Naive thymus-derived CD8-positive, alpha-beta T cell (primary cell): ENCODE measurements around the gene SLC5A2. TPM values are rescaled to one million over a fixed set of nuclear protein-coding genes. Genes with fewer than 3 reads are reported as not detected.
"Not testable (repeated sequence)": the region's sequence is repeated elsewhere in the genome, so short reads cannot be mapped to it uniquely, and the experiment has no call there.

ENCODE experiments used
- ATAC-seq, 2 donors: fragments of 150-1000 bp; cut with Tn5 transposase in 1 of 2; sonication (Bioruptor Pico), chemical (Tn5 transposase) in 1 of 2; 1 replicate in 1 of 2; 2 replicates in 1 of 2; pipeline ENCODE4 v1.10.0; 2021; ENCODE audit warnings: mild to moderate bottlenecking in 2 of 2, moderate library complexity in 2 of 2
- POLR2A ChIA-PET: fragments of 350-600 bp; sonication (Branson Sonifier 250); formaldehyde crosslinking; loops from one replicate; lab custom pipeline; 2021; ENCODE audit warnings: antibody characterized with exemption; lab: Charles Lee
- DNase-seq, 10 donors: peaks; one replicate each; pipeline versions ENCODE4 v3.0.0 to v3.0.0-alpha.2; 2020 to 2022
- H3K27ac Mint-ChIP-seq, 10 donors: one replicate each; pipeline ENCODE4 v1.8.0; 2020 to 2022; ENCODE audit warnings: mild to moderate bottlenecking in 10 of 10, mixed read lengths in 10 of 10, moderate library complexity in 4 of 10, inconsistent platforms in 1 of 10
- H3K27me3 Mint-ChIP-seq, 5 donors: one replicate each; pipeline ENCODE4 v1.8.0; 2021 to 2022; ENCODE audit warnings: mixed read lengths in 5 of 5
- H3K36me3 Mint-ChIP-seq, 3 donors: one replicate each; pipeline ENCODE4 v1.8.0; 2020 to 2022; ENCODE audit warnings: mixed read lengths in 3 of 3, mild to moderate bottlenecking in 2 of 3, inconsistent platforms in 1 of 3
- H3K4me1 Mint-ChIP-seq, 4 donors: one replicate each; pipeline ENCODE4 v1.8.0; 2021 to 2022; ENCODE audit warnings: mixed read lengths in 4 of 4
- H3K4me3 Mint-ChIP-seq, 10 donors: one replicate each; pipeline ENCODE4 v1.8.0; 2020 to 2022; ENCODE audit warnings: mild to moderate bottlenecking in 10 of 10, mixed read lengths in 10 of 10, moderate library complexity in 6 of 10, inconsistent platforms in 1 of 10
- H3K9me3 Mint-ChIP-seq, 9 donors: one replicate each; pipeline ENCODE4 v1.8.0; 2020 to 2022; ENCODE audit warnings: mixed read lengths in 9 of 9, mild to moderate bottlenecking in 3 of 9, inconsistent platforms in 1 of 9, moderate library complexity in 1 of 9
- polyA plus RNA-seq, 3 donors: library from polyadenylated mRNA; unstranded; fragments of 300-500 nt; fragmentation: Illumina TruSeq; gene quantifications; one replicate each; pipeline ENCODE4 v1.2.3, GENCODE V29; 2021
- total RNA-seq, 8 experiments: library from RNA in 2 of 8; stranded (reverse) in 2 of 8; gene quantifications; one replicate each; pipeline ENCODE4 v1.2.3 and lab custom pipeline; 2021 to 2026

SLC5A2 gene
- total RNA-seq (1 to 10 TPM; 3.5 to 4.7 TPM), polyA plus RNA-seq (1 to 10 TPM; 2.3 to 2.5 (median 2.5) TPM), total RNA-seq (lab: John Stamatoyannopoulos, UW) (0.08 to 3.1 (median 2.9) reads per million in 6 experiments)

GRCh38 chr16:31483081-31483480 lies at the start of gene SLC5A2:
TSS of gene SLC5A2 (plus strand) at chr16:31483123. CDS start at chr16:31483137, 14 bp downstream.
- ATAC-seq, result no peak
- POLR2A ChIA-PET, result interaction anchor here (0.6 kb wide), 1 partner anchor 11 kb away, joined by 4 read pairs; no protein-coding TSS in a partner anchor

GRCh38 chr16:31435341-31436220 lies 47.3 kb upstream of the SLC5A2 start:
- no peak overlapping the region for H3K4me3 Mint-ChIP-seq
- peaks cover 0 to 14% (median 3%) of the 10 kb centered on the region in 4 donors for H3K4me1 Mint-ChIP-seq
- H3K27me3 Mint-ChIP-seq, result no peaks in the 10 kb centered on the region
- no peaks in the 10 kb centered on the region for H3K36me3 Mint-ChIP-seq
- DNase-seq, result no peak
- H3K9me3 Mint-ChIP-seq, result no peaks in the 10 kb centered on the region
- ATAC-seq, result no peak
- POLR2A ChIA-PET, result no interaction called here
- H3K27ac Mint-ChIP-seq, result no peak overlapping the region

More at GRCh38 chr16:31483081-31483480, at the start of gene SLC5A2:
- peak within 1 kb of the TSS in 1 of 10 donors; percentile 15 for H3K4me3 Mint-ChIP-seq
- no peaks in the 10 kb centered on the region for H3K9me3 Mint-ChIP-seq
- H3K4me1 Mint-ChIP-seq, result peaks cover 5 to 24% (median 16%) of the 10 kb centered on the region in 4 donors
- no peaks in the 10 kb centered on the region for H3K27me3 Mint-ChIP-seq
- DNase-seq, result no peak
- no peaks in the 10 kb centered on the region for H3K36me3 Mint-ChIP-seq
- peak within 1 kb of the TSS in 2 of 10 donors; percentile 14 to 38 for H3K27ac Mint-ChIP-seq

- no peaks in the 10 kb centered on the region for H3K27me3 Mint-ChIP-seq
- DNase-seq (no peak), ATAC-seq (no peak)
- no peak overlapping the region for H3K4me3 Mint-ChIP-seq
- peaks cover 0 to 11% (median 4%) of the 10 kb centered on the region in 4 donors for H3K4me1 Mint-ChIP-seq
- H3K27ac Mint-ChIP-seq, result no peak overlapping the region
- no peaks in the 10 kb centered on the region for H3K36me3 Mint-ChIP-seq
- POLR2A ChIA-PET, result no interaction called here
- H3K9me3 Mint-ChIP-seq, result no peaks in the 10 kb centered on the region
These were observed 46.5 kb upstream of the SLC5A2 start for GRCh38 chr16:31436221-31437045.

- ATAC-seq, result no peak
- no peak for DNase-seq
- Mint-ChIP-seq H3K4me1 (peaks cover 8 to 15% (median 12%) of the 10 kb centered on the region in 4 donors), H3K27me3 (no peaks in the 10 kb centered on the region), H3K36me3 (no peaks in the 10 kb centered on the region), H3K27ac (no peak overlapping the region), H3K9me3 (no peaks in the 10 kb centered on the region), H3K4me3 (no peak overlapping the region)
- POLR2A ChIA-PET, result no interaction called here
These were observed 44.5 kb upstream of the SLC5A2 start for GRCh38 chr16:31438414-31438813.

- ATAC-seq, H3K36me3 Mint-ChIP-seq, DNase-seq, H3K27ac Mint-ChIP-seq, H3K27me3 Mint-ChIP-seq, H3K9me3 Mint-ChIP-seq, POLR2A ChIA-PET, H3K4me3 Mint-ChIP-seq: not testable (repeated sequence)
- peaks cover 8 to 15% (median 11%) of the 10 kb centered on the region in 4 donors for H3K4me1 Mint-ChIP-seq
These were observed 43.9 kb upstream of the SLC5A2 start for GRCh38 chr16:31439023-31439422.

GRCh38 chr16:31439519-31439918 lies 43.4 kb upstream of the SLC5A2 start:
- H3K36me3 Mint-ChIP-seq, result no peaks in the 10 kb centered on the region
- no peak for DNase-seq
- no peak overlapping the region for H3K4me3 Mint-ChIP-seq
- no peak for ATAC-seq
- no peak overlapping the region for H3K27ac Mint-ChIP-seq
- H3K4me1 Mint-ChIP-seq, result peaks cover 8 to 15% (median 11%) of the 10 kb centered on the region in 4 donors
- H3K9me3 Mint-ChIP-seq, result no peaks in the 10 kb centered on the region
- POLR2A ChIA-PET, result interaction anchor here (1.0 kb wide), 1 partner anchor 16 kb away, joined by 3 read pairs; no protein-coding TSS in a partner anchor
- no peaks in the 10 kb centered on the region for H3K27me3 Mint-ChIP-seq

GRCh38 chr16:31440516-31441184 lies 42.3 kb upstream of the SLC5A2 start:
- POLR2A ChIA-PET, result interaction anchor here (2.4 kb wide), 1 partner anchor 260 kb away, joined by 7 read pairs; the partner anchor contains the start of gene FUS
- H3K4me3 Mint-ChIP-seq, result peak overlapping the region in 3 of 10 donors; percentile 15 to 86 (median 47)
- no peak for DNase-seq
- H3K9me3 Mint-ChIP-seq, result no peaks in the 10 kb centered on the region
- peaks cover 8 to 15% (median 11%) of the 10 kb centered on the region in 4 donors for H3K4me1 Mint-ChIP-seq
- no peak overlapping the region for H3K27ac Mint-ChIP-seq
- no peak for ATAC-seq
- H3K36me3 Mint-ChIP-seq, result no peaks in the 10 kb centered on the region
- no peaks in the 10 kb centered on the region for H3K27me3 Mint-ChIP-seq

GRCh38 chr16:31441956-31442355 lies 41.0 kb upstream of the SLC5A2 start:
- DNase-seq, result no peak
- H3K9me3 Mint-ChIP-seq, result no peaks in the 10 kb centered on the region

GRCh38 chr16:31445931-31446330 lies 37.0 kb upstream of the SLC5A2 start:
- POLR2A ChIA-PET, result interaction anchor here (0.7 kb wide), 1 partner anchor 265 kb away, joined by 3 read pairs; no protein-coding TSS in a partner anchor
- H3K27ac Mint-ChIP-seq, result peak overlapping the region in 2 of 10 donors; percentile 46 to 47

More at GRCh38 chr16:31441956-31442355, 41.0 kb upstream of the SLC5A2 start:
- Mint-ChIP-seq H3K4me1 (peaks cover 11 to 15% (median 12%) of the 10 kb centered on the region in 4 donors), H3K4me3 (peak overlapping the region; percentile 69 to 96 (median 84)), H3K27me3 (no peaks in the 10 kb centered on the region), H3K27ac (peak overlapping the region in 5 of 10 donors; percentile 28 to 67 (median 40)), H3K36me3 (no peaks in the 10 kb centered on the region)
- ATAC-seq, result no peak
- POLR2A ChIA-PET, result interaction anchor here (0.7 to 2.4 kb wide), 8 partner anchors 10 to 428 kb away, joined by 3 to 7 read pairs (median 3); partner anchors contain the start of genes ARMC5, FUS, KAT8 and PYCARD

GRCh38 chr16:31451201-31451600 lies 31.7 kb upstream of the SLC5A2 start:
- Mint-ChIP-seq H3K4me1 (peaks cover 12 to 41% (median 28%) of the 10 kb centered on the region in 4 donors), H3K36me3 (no peaks in the 10 kb centered on the region), H3K9me3 (no peaks in the 10 kb centered on the region), H3K4me3 (no peak overlapping the region), H3K27me3 (no peaks in the 10 kb centered on the region), H3K27ac (peak overlapping the region in 4 of 10 donors; percentile 44 to 87 (median 82))
- POLR2A ChIA-PET, result interaction anchor here (0.6 kb wide), 2 partner anchors 162 to 212 kb away, joined by 3 read pairs; no protein-coding TSS in a partner anchor
- DNase-seq (no peak), ATAC-seq (no peak)

More at GRCh38 chr16:31445931-31446330, 37.0 kb upstream of the SLC5A2 start:
- H3K36me3 Mint-ChIP-seq, H3K4me3 Mint-ChIP-seq, H3K9me3 Mint-ChIP-seq, ATAC-seq, H3K27me3 Mint-ChIP-seq, DNase-seq: not testable (repeated sequence)
- H3K4me1 Mint-ChIP-seq, result peaks cover 4 to 15% (median 11%) of the 10 kb centered on the region in 4 donors

- H3K4me1 Mint-ChIP-seq, result peaks cover 12 to 46% (median 31%) of the 10 kb centered on the region in 4 donors
- ATAC-seq, result no peak
- DNase-seq, result no peak
- no peaks in the 10 kb centered on the region for H3K36me3 Mint-ChIP-seq
- H3K27ac Mint-ChIP-seq, result peak overlapping the region in 6 of 10 donors; percentile 40 to 88 (median 82)
- POLR2A ChIA-PET, result interaction anchor here (0.6 kb wide), 2 partner anchors 162 to 213 kb away, joined by 3 read pairs; no protein-coding TSS in a partner anchor
- peak overlapping the region in 1 of 10 donors; percentile 28 for H3K4me3 Mint-ChIP-seq
- no peaks in the 10 kb centered on the region for H3K9me3 Mint-ChIP-seq
- H3K27me3 Mint-ChIP-seq, result no peaks in the 10 kb centered on the region
These were observed 31.1 kb upstream of the SLC5A2 start for GRCh38 chr16:31451681-31452351.
